ENCODE results near the gene CHMP2A.

DNA sequence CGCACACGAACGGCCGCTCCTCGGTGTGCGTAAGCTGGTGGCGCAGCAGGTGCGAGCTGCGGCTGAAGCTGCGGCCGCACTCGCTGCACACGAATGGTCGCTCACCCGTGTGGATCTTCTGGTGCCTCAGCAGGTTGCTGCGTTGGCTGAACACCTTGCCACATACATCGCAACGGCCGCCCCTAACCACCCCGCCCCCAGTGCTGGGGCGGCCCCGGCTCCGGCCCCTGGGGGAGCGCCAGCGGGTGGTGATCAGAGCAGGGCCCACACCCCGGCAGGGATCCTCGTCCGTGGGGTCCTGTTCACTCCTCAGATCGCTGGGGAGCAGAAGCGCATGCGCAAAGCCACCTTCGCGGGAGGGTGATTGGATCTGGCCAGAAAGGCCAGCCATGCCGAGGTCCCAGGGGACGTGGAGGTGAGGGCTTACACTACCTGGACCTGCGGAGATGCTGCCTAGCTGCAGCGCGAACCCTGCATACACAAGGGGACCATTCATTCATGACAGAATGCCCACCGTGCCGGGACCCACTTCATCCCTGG, 8.2 kb upstream of the CHMP2A start:
- TF ChIP-seq, protein P1, sequence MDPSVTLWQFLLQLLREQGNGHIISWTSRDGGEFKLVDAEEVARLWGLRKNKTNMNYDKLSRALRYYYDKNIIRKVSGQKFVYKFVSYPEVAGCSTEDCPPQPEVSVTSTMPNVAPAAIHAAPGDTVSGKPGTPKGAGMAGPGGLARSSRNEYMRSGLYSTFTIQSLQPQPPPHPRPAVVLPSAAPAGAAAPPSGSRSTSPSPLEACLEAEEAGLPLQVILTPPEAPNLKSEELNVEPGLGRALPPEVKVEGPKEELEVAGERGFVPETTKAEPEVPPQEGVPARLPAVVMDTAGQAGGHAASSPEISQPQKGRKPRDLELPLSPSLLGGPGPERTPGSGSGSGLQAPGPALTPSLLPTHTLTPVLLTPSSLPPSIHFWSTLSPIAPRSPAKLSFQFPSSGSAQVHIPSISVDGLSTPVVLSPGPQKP (IDR thresholded peaks at IDR 0.05; ENCODE audit: borderline replicate concordance, low read depth, low read length), result no peak
- TF ChIP-seq POLR2A (IDR thresholded peaks at IDR 0.05; ENCODE audit: low read depth, low read length), result no peak
- TF ChIP-seq, protein P2, sequence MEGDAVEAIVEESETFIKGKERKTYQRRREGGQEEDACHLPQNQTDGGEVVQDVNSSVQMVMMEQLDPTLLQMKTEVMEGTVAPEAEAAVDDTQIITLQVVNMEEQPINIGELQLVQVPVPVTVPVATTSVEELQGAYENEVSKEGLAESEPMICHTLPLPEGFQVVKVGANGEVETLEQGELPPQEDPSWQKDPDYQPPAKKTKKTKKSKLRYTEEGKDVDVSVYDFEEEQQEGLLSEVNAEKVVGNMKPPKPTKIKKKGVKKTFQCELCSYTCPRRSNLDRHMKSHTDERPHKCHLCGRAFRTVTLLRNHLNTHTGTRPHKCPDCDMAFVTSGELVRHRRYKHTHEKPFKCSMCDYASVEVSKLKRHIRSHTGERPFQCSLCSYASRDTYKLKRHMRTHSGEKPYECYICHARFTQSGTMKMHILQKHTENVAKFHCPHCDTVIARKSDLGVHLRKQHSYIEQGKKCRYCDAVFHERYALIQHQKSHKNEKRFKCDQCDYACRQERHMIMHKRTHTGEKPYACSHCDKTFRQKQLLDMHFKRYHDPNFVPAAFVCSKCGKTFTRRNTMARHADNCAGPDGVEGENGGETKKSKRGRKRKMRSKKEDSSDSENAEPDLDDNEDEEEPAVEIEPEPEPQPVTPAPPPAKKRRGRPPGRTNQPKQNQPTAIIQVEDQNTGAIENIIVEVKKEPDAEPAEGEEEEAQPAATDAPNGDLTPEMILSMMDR (conservative IDR thresholded peaks at IDR 0.05; ENCODE audit: low read depth, low read length), result no peak
- no peak for TF ChIP-seq RAD21 (IDR thresholded peaks at IDR 0.05; ENCODE audit: low read length)
- TF ChIP-seq CHD1 (IDR thresholded peaks at IDR 0.05; ENCODE audit: low read depth, low read length), result no peak
- TF ChIP-seq, protein P3, sequence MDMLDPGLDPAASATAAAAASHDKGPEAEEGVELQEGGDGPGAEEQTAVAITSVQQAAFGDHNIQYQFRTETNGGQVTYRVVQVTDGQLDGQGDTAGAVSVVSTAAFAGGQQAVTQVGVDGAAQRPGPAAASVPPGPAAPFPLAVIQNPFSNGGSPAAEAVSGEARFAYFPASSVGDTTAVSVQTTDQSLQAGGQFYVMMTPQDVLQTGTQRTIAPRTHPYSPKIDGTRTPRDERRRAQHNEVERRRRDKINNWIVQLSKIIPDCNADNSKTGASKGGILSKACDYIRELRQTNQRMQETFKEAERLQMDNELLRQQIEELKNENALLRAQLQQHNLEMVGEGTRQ (IDR thresholded peaks at IDR 0.05; ENCODE audit: low read depth, low read length), result no peak
- no peak for TF ChIP-seq BHLHE40 (IDR thresholded peaks at IDR 0.05; ENCODE audit: low read depth, low read length)
- no peak for TF ChIP-seq RCOR1 (IDR thresholded peaks at IDR 0.05; ENCODE audit: insufficient replicate concordance, low read length)
- TF ChIP-seq MAZ (IDR thresholded peaks at IDR 0.05; ENCODE audit: borderline replicate concordance, low read depth, low read length), result no peak
- no peak for TF ChIP-seq MXI1 (IDR thresholded peaks at IDR 0.05; ENCODE audit: borderline replicate concordance, low read depth, low read length)
- TF ChIP-seq MAFK (IDR thresholded peaks at IDR 0.05; ENCODE audit: low read depth, low read length), result no peak
- TF ChIP-seq RFX5 (IDR thresholded peaks at IDR 0.05; ENCODE audit: low read depth, low read length), result no peak
